ENCODE data around the gene XCR1. TPM values are rescaled to one million over a fixed set of nuclear protein-coding genes. Genes with fewer than 3 reads are reported as not detected.

XCR1 gene
- total RNA-seq, 1 experiment from 2014 or later, result not detected

DNA sequence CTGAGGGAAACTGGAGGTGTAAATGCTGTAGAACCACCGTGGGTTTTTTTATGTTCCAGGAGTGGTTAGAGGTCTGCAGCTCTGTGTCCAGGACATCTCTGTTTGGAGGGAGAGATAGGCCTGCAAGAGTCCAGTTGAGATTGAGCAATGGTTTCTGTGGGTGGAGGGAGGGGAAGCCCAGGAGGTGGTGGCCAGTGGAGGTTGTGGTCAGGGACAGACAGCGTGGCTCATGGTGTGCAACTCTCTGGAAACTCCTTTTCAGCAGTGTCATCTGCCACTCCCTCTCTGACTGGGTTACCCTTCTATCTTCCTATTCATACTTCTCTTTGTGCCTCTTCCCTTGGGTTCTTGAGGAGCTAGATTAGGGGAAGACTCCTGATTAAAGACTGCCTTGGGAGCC, 9.6 kb downstream of the XCR1 start:
- DNase-seq (ENCODE audit: low read depth, low spot score) (no peak), ATAC-seq (no peak)
- no peaks in the 10 kb centered on the region for H3K27me3 ChIP-seq (ENCODE audit: insufficient read depth, low read length)
- no TSS peak for BruUV-seq (replicated peaks)
- ChIA-PET RAD21 (ENCODE audit: low non-redundant PET in 1 of 2, low total read pairs in 2 of 2, uncharacterized antibody in 2 of 2, unreplicated experiment in 2 of 2) (no interaction called here), POLR2A (no interaction called here), CTCF (no interaction called here)
- H3K9me2 ChIP-seq (ENCODE audit: insufficient read depth), result no peaks in the 10 kb centered on the region
- no peaks in the 10 kb centered on the region for H4K20me1 ChIP-seq (ENCODE audit: insufficient read depth)
- H3K4me1 ChIP-seq (ENCODE audit: control insufficient read depth in 1 of 2, insufficient read depth in 2 of 2, low read length in 2 of 2), result no peaks in the 10 kb centered on the region
- H3K4me3 ChIP-seq (replicated peaks in 1 of 2; ENCODE audit: low read depth in 1 of 2, low read length in 2 of 2), result no peak overlapping the region
- H3K36me3 ChIP-seq (ENCODE audit: control insufficient read depth in 1 of 2, insufficient read depth in 2 of 2, low read length in 2 of 2), result no peaks in the 10 kb centered on the region
- no peak overlapping the region for H3K27ac ChIP-seq (ENCODE audit: low read depth, low read length)
- H3K9me3 ChIP-seq (ENCODE audit: control insufficient read depth in 1 of 2, insufficient read depth in 1 of 2, low read depth in 1 of 2, low read length in 2 of 2), result no peaks in the 10 kb centered on the region
- H3K79me2 ChIP-seq (ENCODE audit: insufficient read depth, low read length), result no peaks in the 10 kb centered on the region
- TF ChIP-seq ATF3 (IDR thresholded peaks at IDR 0.05) (no peak), TCF7L2 (IDR thresholded peaks at IDR 0.05; ENCODE audit: borderline replicate concordance, extremely low read depth, insufficient read depth, insufficient read length) (no peak), CBX3 (IDR thresholded peaks at IDR 0.05; ENCODE audit: low read depth) (no peak), POLR2A (IDR thresholded peaks at IDR 0.05; ENCODE audit: borderline replicate concordance, extremely low read depth, insufficient read depth, insufficient read length) (no peak), SIN3A (IDR thresholded peaks at IDR 0.05; ENCODE audit: low read depth) (no peak), ELF1 (IDR thresholded peaks at IDR 0.05; ENCODE audit: borderline replicate concordance, low read depth) (no peak), JUND (IDR thresholded peaks at IDR 0.05) (no peak), ZBTB33 (IDR thresholded peaks at IDR 0.05; ENCODE audit: extremely low read depth, insufficient replicate concordance, low read length) (no peak), CEBPB (IDR thresholded peaks at IDR 0.05; ENCODE audit: low read depth) (no peak), EZH2 (IDR thresholded peaks at IDR 0.05) (no peak), EZH2phosphoT487 (IDR thresholded peaks at IDR 0.05; ENCODE audit: borderline replicate concordance) (no peak), SP1 (IDR thresholded peaks at IDR 0.05; ENCODE audit: low read depth) (no peak), RAD21 (IDR thresholded peaks at IDR 0.05; ENCODE audit: low read depth) (no peak)
- TF ChIP-seq, protein P1, sequence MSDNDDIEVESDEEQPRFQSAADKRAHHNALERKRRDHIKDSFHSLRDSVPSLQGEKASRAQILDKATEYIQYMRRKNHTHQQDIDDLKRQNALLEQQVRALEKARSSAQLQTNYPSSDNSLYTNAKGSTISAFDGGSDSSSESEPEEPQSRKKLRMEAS (IDR thresholded peaks at IDR 0.05), result no peak
- TF ChIP-seq, protein P2, sequence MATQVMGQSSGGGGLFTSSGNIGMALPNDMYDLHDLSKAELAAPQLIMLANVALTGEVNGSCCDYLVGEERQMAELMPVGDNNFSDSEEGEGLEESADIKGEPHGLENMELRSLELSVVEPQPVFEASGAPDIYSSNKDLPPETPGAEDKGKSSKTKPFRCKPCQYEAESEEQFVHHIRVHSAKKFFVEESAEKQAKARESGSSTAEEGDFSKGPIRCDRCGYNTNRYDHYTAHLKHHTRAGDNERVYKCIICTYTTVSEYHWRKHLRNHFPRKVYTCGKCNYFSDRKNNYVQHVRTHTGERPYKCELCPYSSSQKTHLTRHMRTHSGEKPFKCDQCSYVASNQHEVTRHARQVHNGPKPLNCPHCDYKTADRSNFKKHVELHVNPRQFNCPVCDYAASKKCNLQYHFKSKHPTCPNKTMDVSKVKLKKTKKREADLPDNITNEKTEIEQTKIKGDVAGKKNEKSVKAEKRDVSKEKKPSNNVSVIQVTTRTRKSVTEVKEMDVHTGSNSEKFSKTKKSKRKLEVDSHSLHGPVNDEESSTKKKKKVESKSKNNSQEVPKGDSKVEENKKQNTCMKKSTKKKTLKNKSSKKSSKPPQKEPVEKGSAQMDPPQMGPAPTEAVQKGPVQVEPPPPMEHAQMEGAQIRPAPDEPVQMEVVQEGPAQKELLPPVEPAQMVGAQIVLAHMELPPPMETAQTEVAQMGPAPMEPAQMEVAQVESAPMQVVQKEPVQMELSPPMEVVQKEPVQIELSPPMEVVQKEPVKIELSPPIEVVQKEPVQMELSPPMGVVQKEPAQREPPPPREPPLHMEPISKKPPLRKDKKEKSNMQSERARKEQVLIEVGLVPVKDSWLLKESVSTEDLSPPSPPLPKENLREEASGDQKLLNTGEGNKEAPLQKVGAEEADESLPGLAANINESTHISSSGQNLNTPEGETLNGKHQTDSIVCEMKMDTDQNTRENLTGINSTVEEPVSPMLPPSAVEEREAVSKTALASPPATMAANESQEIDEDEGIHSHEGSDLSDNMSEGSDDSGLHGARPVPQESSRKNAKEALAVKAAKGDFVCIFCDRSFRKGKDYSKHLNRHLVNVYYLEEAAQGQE (IDR thresholded peaks at IDR 0.05; ENCODE audit: low read depth), result no peak
- TF ChIP-seq, protein P3, sequence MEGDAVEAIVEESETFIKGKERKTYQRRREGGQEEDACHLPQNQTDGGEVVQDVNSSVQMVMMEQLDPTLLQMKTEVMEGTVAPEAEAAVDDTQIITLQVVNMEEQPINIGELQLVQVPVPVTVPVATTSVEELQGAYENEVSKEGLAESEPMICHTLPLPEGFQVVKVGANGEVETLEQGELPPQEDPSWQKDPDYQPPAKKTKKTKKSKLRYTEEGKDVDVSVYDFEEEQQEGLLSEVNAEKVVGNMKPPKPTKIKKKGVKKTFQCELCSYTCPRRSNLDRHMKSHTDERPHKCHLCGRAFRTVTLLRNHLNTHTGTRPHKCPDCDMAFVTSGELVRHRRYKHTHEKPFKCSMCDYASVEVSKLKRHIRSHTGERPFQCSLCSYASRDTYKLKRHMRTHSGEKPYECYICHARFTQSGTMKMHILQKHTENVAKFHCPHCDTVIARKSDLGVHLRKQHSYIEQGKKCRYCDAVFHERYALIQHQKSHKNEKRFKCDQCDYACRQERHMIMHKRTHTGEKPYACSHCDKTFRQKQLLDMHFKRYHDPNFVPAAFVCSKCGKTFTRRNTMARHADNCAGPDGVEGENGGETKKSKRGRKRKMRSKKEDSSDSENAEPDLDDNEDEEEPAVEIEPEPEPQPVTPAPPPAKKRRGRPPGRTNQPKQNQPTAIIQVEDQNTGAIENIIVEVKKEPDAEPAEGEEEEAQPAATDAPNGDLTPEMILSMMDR (IDR thresholded peaks at IDR 0.05 in 2 of 3, conservative IDR thresholded peaks at IDR 0.05 in 1 of 3; ENCODE audit: borderline replicate concordance in 1 of 3, insufficient read depth in 1 of 3, low read depth in 2 of 3, low read length in 2 of 3), result no peak
- H2AFZ ChIP-seq (ENCODE audit: low read depth, low read length, poor library complexity, severe bottlenecking), result no peak overlapping the region
- H3K9ac ChIP-seq (ENCODE audit: low read length), result no peak overlapping the region
- intact Hi-C loops (cut with micrococcal nuclease), result no loop called here
- no peak overlapping the region for H3K4me2 ChIP-seq (ENCODE audit: low read length)

Measured in HCT116 (cell line).